HG02885 (cell line): ENCODE data around the gene BZW1.

Experiments
- ATAC-seq: cut with Tn5 transposase; IDR thresholded peaks from one replicate; pipeline ENCODE4 v1.9.1; 2021; ENCODE audit warnings: mild to moderate bottlenecking; ENCODE audit not compliant: unreplicated experiment, poor library complexity

BZW1 gene

DNA sequence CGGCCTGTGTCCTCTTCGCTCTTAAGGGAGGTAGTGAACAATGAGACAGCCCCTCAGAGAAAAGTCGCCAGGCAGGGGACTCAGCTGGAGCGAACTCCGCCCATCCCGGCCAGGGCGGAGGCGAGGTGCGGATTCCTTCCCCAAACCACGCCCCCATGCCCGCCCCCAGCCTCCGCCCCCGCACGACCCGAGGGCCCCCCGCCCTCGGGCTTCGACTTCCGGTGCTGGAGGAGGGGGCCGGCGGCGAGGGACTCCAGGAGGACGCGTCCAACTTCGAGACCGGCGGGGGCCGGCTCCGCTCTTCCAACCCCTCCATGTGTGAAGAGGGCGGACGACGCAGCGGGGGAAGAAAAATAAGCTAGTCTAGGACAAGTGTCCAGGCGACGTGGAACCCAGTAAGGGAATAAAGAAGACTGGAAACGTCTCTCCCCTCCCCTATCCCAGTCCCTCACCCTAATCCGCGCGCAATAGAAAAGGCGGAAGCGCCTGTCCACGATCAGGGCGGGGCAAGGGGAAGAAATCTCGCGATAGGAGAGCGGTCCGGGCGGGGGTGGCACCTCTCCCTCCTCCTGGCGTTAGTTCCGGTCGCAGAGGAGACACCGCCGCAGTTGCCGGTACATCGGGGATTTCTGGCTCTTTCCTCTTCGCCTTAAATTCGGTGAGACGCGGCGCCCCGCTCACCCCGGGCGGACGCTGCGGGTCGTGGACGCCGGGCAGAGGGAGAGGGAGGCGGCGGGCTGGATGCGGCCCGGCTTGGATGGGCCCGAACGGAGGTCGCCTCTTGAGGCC lies at the start of gene BZW1:
BZW1 (plus strand) TSS at position 578 of the 789 bp plus-strand sequence. CDS start 1,308 bp downstream, outside the sequence.
- ATAC-seq = peak; percentile 78

DNA sequence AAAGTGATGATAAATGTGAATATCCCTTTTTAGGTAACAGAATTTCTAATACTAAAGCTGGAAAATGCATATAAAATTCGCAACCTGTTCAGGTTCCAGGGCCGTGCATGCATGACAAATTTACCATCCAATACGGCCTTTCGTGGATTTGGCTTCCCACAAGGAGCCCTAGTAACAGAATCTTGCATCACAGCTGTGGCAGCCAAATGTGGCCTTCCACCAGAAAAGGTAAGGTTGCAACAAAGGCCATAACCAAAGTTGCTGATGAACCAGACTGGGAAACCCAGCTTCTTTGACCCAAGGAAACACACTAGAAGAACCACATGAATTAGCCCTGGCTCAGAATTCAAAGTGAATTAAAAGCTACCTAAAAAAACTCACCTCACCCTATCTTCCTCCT lies 49.6 kb upstream of the BZW1 start:
- no peak for ATAC-seq

DNA sequence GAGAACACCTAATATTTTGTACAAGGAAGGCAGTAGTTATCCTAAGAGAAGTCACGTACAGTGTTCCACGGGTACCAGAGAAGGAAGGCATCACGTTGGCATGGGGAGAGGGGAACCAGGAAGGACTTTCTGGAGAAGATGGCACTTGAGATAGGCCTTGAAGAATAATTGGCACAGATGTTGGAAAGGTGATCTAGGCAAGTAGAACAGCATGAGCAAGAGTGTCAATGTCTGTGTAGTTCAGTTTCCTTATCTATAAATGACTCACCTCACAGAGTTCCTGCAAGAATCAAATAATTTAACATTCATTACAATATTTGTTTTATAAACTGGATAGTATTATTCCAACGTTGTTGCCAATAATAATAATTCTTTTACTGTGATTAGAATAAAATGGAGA lies 48.3 kb upstream of the BZW1 start:
- no peak for ATAC-seq

DNA sequence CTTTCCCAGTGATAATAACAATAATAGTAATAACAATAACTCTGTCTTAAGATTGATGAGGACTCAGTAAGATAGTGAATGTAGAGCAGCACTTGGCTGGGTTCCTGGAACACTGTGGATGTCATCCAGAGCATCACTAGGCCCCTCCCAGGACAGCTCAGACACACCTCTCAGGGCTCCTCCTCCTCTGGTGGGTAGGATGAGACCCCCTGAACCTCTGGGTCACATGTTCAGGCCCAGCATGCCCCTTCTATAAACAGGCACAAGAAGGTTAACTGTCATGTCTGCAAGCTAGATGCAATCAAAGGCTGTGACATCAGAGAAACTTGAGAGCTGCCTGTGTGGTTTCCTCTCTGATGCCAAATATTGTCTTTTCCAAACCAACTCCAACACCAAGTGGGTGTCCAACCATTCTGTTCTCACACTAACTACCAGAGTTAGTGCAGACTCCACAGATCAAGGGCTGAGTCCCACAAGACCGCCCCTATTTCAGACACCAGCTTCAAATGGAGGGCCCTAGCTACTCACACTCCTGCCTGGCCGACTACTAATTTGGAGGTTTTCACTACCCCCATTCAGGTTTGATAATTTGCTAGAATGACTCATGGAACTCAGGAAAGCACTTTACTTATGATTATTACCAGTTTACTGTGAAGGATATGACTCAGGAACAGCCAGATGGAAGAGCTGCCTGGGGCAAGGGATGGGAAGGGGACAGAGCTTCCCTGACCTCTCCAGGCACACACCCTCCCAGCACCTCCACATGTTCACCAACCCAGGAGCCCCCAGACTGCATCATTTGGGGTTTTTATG lies 46.4 kb upstream of the BZW1 start:
- ATAC-seq = no peak

DNA sequence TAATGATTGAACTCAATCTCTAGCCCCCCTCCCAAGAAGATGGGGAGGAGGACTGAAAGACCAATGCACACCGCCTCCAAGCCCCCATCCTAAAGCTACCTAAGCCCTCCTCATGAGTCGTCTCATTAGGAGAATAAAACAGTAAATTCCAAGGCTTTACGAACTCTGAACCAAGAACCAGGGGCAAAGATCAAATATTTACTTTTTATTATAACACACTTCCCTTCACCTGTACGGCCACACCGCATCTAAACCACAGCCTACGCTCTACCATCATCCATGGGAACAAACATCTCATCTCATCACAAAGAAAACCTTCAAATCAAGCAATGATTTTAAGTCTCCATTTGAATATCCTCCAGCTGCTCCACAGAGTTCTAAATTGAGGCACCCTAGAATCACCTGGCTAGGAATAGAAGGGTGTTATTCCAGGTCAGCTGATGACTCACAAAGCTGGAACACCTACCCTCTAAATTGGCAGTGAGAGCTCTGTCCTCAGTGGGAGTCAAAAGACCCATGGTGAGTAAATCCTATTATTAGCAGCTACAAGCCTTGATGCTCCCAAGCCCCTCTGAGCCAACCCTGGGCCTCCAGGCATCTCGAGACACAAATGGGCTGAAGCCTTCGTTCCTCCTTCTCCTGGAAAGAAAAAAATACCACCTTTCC lies 45.6 kb upstream of the BZW1 start:
- no peak for ATAC-seq

DNA sequence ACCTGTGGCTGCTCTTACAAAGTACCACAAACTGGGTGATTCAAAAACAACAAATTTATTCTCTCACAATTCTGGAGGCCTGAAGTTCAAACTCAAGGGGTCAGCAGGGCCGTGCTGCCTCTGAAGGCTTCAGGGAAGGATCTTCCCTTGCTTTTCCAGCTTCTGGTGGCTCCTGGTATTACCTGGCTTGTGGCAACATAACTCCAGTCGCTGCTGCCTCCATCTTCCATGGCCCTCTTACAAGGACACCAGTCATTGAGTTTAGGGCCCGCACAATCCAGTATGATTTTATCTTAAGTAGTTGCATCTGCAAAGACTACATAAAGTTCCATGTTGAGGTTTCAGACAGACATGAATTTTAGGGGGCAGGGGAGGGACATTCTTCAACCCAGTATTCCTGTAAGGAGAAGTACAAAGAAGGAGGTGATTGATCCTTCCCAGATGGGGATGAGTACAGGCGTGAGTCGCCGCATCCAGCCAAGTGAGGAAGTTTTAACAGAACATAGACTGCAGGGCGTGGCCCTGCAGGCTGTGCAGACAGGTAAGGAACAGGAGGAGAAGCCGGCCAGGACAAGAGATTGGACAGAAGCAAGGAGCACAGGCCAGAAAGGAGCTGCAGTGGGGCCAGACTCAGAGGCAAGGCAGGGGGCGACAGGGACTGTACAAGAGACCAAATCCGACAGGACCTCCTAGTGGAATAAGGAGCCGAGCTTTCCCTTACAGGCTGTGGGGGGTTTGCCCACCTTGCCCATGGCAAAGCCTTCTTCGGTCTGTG lies 44.4 kb upstream of the BZW1 start:
- no peak for ATAC-seq

DNA sequence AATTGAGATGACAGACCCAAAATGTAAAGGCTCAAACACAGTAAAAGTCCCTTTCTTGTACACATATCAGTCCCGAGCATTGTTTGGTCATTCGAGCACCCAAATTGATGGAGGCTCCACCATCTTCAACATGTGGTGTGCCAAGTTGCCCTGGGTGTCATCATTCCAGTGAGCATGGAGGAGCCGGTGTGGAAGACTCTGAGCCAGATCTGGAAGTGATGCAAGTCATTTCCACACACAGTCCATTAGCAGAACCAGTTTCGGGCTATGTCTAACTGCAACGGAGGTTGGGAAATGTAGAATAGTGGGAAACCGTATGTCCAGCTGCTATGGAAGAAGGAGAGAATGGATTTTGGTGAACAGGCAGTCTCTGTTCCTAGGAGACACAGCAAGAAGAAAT lies 40.9 kb upstream of the BZW1 start:
- ATAC-seq = no peak

DNA sequence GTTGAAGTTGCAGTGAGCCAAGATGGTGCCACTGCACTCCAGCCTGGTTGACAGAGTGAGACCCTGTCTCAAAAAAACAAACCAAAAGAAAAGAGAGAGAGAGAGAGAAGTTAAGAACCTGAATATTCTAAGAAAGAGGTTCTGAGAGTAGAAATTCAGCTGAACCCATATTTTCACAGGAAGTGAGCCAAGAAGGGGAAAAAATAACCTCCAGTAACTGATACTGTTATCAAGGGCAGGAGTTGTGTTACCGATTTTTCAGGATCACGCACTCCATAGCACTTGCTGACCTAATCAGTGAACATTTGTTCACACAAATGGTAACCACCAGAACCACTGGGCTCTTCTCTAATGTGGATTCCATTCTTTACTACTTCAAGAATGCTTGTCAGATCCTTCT lies 39.1 kb upstream of the BZW1 start:
- no peak for ATAC-seq

DNA sequence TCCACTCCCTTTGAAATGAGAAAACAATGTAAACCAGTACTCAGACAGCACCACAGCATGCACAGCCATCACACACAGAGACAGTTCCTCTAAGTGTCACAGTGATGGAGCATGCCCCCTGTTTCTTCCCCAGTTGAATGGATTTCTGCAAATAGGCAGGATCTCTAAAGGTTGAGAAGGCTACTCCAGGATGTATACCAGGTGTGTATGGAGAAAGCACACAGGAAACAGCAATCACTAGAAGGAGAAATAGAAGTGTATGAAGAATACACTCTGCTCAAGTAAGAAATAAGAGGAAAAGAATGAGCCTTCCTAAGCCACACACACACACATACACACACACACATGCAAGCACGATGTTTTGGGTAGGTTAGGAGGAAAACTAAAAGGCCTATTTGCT lies 38.6 kb upstream of the BZW1 start:
- ATAC-seq = no peak

DNA sequence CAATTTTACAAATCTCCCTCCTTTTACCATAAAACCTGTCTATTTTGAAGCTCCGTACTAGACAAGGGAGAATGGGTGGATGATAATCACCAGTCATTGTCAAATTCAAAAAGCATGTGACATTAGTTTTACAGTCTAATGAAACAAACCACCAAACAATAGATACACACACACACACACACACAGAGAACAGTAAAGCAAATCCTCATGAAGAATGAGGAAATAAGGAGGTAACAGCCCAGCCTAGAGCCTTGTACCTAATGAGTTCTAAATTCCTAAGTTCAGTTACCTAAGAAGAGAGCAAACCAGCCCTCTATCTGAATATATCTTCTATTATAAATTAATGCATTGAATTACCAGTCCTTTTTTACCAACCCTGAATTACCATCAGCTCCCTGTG lies 36.8 kb upstream of the BZW1 start:
- ATAC-seq = no peak

DNA sequence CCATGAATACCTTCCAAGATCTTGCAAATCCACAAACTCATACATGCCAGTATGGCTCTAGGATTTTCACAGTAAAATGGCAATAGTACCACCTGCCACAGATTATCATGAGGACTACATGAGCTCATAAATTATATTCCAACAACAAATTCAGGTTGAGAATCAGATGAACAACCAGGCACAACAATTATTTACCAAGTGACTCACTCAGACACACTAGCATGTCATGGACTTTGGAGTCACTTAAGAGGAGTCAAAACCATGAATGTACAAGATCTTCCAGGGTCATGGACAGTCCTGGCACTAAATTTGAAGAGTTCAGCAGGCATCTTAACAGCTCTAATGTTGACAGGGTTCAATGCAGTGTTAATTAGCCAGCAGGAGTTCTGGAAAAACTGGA lies 34.4 kb upstream of the BZW1 start:
- no peak for ATAC-seq

DNA sequence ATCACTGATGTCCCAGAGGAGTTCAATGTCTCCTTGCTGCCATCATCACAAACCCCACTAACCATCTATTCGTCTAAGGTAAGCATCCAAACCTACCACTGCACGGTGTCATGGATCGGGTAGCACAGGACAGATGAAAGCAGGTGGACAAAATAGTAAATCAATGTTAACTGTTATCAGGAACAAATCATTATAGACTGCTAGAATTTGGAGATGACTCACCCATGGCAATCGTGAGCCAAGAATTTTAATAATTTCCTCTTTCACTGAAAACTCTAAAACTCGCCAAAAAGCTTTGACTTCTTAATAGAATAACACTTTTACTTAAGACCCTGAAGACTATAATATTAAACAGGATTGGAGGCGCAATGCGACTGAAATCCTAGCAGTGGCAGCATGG lies 33.7 kb upstream of the BZW1 start:
- no peak for ATAC-seq

DNA sequence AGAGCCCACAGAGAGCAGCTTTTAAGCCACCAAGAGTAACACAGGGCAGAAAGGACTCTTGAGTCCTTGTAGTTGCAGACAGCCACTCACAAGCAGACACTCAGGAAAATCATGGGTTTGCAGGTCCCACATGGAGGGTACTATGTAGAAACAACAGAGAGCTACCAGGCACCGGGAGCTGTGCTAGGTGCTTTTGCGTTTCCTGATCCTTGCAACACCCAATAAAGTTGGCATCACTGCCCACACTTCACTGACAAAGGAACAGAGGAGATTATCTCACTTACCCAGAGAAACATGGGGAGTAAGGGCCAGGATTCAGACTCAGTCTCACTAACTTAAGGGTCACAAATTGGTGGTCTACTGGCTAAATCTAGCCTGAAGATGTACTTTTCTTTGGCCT lies 32.5 kb upstream of the BZW1 start:
- ATAC-seq = no peak

DNA sequence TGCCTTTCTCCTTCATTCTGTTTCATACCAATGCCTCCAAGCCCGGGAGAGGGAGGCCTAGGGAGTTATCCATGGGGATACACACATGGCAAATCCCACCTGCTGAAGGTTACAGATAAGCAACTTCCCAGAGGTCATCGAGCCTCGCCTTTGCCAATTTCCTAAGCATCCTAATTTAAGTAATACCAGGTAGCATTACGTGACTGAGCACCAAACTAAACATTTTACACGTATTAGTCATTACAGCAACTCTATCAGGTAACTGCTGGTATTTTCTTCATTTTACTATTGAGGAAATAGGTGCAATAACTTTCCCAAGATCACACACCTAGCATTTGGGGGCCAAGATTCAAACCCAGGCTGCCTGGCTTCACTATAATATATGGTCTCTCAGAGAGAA lies 30.1 kb upstream of the BZW1 start:
- ATAC-seq = no peak

DNA sequence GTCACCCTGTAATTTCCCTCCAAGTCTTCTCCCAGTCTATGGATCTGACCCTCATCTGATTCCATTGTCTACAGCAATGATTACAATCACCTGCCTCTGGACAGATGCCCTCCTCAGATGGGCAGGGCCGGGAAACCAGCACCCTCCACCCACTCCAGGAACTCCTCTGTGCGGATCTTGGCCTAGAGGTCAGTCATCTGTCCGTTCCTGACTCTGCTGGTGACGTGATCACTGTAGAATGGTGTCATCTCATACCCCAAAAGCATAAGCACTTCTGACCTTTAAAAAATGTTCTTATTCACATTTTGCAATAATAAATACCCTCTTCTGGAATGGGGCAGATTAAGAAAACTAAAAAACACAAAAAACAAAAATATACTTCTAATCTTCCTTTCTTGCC lies 29.5 kb upstream of the BZW1 start:
- ATAC-seq = no peak

DNA sequence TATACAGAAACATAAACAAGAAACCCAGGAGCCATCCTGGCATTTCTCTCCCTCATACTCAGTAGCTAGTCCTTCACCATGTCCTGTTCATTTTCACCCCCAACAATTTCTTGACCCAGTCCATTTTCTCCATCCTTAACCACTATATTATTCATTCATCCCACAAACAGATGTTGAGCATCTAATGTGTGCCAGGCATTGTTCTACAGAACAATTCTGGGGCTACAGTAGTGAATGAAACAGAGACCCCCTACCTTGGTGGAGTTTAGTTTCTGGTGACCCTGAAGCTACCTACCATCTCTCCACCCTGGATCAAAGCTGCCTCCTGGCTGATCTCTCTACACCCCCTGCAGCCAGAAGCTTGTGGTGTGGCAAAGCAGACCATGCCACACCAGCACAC lies 27.5 kb upstream of the BZW1 start:
- no peak for ATAC-seq

DNA sequence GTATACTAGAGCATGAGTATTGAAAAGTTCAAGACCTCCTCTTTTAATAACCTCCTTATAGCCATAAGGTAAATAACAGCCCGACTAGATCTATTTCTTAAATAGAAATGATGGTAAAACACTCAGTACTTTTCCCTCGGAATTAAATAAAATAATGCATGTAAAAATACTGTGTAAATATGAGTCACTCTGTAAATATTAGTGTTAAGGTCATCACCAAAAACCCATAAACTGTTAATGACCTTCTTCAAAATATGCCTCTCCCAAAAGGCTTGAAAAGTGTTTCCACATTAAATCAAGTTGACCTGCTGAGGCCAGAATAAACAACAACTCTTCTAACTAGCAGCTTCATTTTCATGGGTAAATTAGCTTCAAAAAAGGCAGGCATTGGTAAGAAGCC lies 25.3 kb upstream of the BZW1 start:
- ATAC-seq = no peak

DNA sequence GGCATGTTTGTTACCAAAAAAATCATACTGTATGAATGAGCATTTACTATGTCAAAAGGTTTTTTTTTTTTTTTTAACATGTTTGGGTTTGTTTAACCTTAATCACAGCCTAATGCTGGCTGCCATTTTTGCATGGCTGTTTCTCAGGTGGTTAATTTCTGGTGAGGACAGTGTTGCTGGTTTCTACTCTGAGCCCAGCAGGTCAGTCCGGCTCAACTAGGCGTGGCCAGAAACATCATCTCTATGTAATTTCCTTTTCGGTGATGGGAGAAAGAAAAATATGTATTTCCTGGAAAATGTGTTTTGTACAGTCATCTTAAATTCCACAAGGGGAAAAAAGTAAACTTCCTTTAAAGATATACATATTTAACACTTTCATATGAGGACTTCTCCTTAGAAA lies 24.9 kb upstream of the BZW1 start:
- ATAC-seq = no peak

DNA sequence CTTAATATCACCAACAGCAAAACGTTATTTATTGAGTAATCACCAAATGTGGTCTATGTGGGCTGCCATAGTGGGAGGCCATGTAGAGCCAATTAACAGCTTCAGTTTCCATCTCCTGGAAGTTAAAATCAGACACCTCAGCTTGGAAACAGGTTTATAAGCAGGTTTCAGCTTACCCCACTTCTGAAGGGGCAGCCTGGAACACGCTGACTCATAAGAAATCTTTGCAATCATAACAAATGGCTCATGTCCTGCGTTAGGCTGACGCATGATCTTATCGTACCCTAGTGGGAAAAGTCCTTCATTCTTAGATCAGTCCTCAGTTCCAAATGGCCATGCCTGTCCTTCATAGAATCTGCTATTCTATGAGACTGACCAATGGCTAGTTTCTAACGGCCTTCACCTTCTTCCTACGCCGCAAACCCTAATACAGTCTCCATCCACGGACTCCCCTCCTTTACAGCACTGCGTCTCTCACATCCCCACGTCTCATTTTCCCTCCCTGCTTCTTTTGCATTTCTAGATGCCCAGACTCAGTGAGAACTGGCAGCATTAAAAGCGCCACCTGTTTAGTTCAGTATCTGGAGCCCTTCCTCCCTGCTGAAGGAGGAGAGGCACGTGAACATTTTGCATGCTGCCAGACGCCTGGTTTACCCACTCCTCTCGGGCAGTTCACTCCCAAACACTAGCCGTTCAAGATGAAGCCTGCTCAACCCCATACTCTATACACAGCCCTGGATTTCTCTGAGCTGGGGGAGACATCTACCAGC lies 24.2 kb upstream of the BZW1 start:
- ATAC-seq = no peak
